Suppressor macrophage (primary cell): ENCODE data around the gene NDN.
"Not testable (repeated sequence)": the region's sequence is repeated elsewhere in the genome, so short reads cannot be mapped to it uniquely, and the experiment has no call there.

ENCODE experiments used
- DNase-seq, 4 experiments: peaks; one replicate each; pipeline ENCODE4 v3.0.0-alpha.2; 2020 to 2022
- total RNA-seq, 17 experiments: gene quantifications; one replicate each; lab custom pipeline; 2026; ENCODE audit warnings: mixed read lengths in 6 of 17, inconsistent platforms in 3 of 17; lab: John Stamatoyannopoulos, UW

Gene NDN, protein sequence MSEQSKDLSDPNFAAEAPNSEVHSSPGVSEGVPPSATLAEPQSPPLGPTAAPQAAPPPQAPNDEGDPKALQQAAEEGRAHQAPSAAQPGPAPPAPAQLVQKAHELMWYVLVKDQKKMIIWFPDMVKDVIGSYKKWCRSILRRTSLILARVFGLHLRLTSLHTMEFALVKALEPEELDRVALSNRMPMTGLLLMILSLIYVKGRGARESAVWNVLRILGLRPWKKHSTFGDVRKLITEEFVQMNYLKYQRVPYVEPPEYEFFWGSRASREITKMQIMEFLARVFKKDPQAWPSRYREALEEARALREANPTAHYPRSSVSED
- total RNA-seq, result 4.1 to 14.3 (median 7.7) reads per million in 17 experiments

DNA sequence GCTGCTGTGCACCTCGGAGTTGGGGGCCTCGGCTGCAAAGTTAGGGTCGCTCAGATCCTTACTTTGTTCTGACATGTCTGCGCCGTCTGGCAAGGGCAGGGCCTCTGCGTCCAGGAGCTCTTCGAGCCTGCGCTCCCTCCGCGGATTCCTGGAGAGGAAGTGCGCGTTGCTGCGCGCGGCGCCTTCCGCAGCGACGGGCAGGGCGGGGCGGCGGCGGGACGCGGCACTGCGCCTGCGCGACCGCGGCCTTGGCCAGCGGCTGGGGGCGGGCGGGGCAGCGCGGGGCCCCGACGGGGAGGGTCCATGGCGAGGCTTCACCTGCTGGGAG, at the start of gene NDN:
NDN (minus strand) TSS at position 163 of the 328 bp plus-strand sequence; CDS start at position 75, 88 bp downstream.
- DNase-seq, result peak; percentile 36 to 70 (median 58)

DNA sequence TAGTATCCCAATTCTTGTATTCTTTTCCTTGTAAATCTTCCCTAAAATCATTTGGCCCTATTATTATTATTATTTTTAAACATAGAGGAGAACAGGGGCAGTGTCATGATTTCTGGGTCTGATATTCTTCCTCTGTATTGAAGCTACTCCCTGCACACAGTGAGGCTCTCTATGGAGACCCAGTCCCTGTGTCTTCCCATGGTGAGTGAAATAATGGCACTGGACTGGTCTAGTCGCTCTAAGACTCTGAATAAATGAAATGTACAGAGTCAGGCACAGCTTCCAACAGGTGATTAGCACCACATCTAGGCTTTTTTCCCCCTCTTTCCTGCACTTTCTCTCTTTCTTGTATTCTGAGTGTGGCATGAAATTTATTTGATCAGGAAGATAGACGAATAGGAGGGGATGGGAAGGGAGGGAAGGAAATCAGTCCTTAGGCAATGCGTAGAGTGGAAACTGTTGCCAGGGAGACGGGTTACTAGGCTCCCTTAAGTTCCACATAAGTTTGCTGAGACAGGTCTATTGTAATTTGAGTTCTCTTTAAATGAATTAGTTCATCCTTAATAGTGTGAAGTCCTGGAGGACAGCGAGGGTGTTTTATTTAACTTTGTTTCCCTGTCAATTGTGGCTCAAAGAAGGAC, 49.0 kb upstream of the NDN start:
- DNase-seq, result no peak

DNA sequence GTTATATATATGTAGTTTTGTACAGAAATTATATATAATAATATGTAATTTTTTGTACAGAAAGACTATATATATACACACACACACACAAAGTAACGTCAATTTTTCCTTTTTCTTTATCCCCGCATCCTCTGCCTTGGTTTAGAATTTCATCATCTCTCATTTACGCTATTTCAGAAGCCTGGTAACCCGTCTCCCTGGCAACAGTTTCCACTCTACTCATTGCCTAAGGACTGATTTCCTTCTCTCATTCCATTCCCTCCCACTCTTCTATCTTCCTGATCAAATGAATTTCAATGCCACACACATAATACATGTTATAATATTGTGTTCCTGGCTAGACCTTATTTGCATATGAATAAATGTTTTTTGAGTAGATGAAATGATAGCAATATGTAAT, 47.8 kb upstream of the NDN start:
- no peak for DNase-seq

DNA sequence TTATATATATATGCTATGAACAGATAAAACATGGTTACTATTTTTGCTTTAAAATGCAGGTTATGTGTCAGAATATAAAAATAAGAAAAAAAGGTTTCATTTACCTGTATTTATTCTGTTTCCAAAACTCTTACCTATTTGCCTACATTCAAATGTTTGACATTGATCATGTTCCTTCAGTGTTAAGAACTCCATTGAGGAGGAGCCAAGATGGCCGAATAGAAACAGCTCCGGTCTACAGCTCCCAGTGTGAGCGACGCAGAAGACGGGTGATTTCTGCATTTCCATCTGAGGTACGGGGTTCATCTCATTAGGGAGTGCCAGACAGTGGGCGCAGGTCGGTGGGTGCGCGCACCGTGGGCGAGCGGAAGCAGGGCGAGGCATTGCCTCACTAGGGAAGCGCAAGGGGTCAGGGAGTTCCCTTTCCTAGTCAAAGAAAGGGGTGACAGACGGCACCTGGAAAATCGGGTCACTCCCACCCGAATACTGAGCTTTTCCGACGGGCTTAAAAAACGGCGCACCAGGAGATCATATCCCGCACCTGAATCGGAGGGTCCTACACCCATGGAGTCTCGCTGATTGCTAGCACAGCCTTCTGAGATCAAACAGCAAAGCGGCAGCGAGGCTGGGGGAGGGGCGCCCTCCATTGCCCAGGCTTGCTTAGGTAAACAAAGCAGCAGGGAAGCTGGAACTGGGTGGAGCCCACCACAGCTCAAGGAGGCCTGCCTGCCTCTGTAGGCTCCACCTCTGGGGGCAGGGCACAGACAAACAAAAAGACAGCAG, 27.0 kb upstream of the NDN start:
- DNase-seq, result not testable (repeated sequence)

DNA sequence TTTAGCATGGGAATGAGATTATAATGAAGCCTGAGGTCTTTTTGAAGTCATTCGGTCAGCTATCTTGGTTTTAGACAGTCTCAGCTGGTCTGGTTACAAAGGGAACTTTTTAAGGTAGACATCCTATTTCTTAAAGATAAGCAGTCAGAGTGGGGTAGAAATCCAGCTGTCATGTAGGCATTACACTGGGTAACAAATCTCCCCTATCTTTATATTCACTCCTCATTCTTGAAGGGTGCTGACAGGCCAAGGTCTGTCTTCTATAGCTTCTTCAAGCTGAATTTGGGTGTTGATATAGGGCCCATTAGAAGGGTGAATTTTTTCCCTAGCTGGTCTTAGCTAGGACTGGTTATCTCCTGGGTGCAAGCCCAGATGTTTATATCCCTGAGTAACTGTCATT, 21.2 kb upstream of the NDN start:
- DNase-seq, result no peak

DNA sequence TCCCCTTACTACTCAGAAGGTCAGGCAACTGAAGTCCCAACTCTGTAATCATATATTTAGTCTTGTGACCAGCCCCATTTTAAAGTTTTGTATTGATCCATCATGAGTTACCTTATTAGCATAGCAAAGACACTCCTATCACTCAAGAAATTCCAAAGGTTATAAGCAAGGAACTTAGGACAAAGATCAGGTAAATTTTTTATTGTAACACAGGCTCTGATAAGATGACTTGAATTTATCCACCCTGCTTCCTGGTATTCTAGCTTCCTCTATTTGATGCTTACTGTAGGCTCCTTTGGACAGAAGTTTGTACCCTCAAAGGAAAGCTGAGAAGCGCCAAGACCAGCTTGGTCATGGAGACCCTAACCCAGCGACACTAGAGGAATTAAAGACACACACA, 8.2 kb upstream of the NDN start:
- no peak for DNase-seq

DNA sequence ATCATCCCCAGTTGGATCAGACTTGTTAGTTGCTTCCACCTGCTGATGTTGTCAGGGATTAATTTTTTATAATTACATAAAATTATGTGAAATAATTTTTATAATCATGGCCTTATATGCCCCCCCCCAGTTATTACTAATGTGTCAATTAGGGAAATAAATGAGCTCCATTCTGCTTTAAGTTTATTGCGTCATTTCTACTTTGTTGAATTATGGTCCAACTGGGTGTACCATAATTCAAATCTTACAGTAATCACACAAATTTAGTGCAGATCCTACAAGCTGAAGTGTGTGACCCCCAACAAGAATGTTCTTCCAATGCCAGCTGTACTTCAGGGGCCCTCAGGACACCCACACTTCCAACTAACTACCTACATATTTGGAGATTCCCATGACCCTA, 7.5 kb upstream of the NDN start:
- DNase-seq, result no peak

DNA sequence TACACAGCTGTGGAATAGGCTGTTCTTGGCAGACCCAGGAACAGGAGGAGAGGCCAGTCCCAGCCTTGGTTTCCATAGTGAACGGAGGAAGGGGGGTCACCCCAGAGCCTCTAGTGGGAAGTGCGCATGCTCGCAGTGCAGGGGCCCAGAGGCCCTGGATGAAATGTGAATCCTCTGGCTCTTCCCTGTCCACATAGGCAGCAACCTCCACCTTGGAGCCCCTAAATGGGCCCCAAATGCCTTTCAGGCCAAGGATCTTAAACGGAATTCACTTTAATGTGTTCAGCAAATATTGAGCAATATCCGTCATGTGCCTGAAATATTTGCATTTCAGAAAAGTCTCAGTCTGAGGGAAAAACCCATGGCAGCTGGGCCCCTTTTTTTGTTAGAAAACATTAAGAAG, 3.3 kb upstream of the NDN start:
- DNase-seq, result no peak

DNA sequence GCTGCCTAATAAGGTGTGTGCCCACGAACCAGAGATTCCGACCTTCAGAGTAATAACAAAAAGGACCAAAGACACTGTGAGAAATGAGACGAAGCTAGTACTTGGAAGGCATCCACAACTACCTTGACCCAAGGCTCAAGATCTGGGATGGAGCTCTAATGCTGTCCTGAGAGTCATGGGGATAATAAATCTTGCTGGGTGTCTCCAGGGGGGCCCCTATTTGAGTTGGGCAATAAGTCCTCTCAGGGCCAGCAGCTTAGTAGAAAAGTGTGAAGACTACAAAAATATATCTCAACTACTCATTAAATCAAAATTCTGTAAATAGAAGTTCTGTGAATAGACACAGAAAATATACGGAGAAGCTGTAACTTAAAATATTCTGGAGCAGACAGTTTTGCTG, 2.9 kb upstream of the NDN start:
- DNase-seq, result no peak

DNA sequence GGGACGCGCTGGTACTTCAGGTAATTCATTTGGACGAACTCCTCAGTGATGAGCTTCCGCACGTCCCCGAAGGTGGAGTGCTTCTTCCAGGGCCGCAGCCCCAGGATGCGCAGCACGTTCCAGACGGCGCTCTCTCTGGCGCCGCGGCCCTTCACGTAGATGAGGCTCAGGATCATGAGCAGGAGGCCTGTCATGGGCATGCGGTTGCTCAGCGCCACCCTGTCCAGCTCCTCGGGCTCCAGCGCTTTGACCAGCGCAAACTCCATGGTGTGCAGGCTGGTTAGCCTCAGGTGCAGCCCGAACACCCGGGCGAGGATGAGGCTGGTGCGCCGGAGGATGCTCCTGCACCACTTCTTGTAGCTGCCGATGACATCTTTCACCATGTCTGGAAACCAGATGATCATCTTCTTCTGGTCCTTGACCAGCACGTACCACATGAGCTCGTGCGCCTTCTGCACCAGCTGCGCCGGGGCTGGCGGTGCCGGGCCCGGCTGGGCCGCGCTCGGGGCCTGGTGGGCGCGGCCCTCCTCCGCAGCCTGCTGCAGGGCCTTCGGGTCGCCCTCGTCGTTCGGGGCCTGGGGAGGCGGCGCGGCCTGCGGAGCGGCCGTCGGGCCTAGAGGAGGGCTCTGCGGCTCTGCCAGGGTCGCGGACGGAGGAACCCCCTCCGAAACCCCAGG, 501 bp downstream of the NDN start:
- DNase-seq, result no peak

DNA sequence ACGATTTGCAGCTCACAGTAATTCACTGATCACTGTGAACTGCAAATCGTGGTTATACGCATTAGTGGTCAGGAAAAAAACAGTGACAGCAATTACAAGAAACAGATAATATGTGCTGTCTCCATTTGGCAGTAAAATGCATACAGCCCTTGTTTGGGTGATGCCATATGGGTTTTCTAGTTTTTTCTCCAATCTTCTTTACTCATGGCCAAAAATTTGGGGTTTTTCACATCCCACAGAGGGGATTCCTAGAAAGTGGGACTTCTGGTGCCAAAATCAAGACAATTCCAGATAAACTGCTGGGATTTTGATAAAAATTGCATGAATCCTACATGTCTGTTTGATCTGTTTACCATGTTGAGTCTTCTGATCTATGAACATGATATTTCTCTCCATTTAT, 15.6 kb downstream of the NDN start:
- no peak for DNase-seq

DNA sequence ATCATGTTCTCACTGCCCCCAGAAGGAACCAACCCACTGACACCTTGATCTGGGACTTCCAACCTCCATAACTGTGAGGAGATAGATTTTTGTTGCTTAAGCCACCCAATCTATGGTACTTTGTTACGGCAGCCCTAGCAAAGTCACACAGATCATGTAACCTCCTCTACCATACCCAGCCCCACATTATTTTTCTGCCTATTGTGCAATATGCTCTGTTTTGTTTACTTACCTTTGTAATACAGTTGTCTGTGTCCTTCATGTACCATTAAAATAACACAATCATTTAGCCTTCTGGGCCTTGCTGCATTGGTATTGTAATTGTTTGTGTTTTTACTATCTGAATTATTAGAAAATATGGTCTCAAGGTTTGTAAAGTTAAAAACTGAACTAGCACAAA, 16.1 kb downstream of the NDN start:
- no peak for DNase-seq

DNA sequence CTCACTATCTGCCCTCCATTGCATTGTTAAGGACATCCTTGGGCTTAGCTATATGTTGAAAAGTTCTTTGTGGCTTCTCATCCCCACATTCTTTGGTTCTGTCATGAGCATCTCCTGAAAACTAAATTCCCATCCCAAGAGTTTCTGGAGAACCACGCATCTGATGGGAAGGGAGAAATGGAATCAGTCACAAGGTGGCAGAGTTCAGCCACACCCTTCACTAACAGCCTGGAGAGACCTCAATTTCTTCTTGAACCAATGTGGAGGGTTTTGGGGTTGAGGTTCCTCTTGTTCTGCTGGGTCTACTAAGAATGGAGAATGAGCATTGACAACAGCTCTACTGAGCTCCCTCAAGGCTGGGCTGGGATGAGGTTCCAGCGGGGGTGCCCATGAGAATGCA, 23.9 kb downstream of the NDN start:
- no peak for DNase-seq

DNA sequence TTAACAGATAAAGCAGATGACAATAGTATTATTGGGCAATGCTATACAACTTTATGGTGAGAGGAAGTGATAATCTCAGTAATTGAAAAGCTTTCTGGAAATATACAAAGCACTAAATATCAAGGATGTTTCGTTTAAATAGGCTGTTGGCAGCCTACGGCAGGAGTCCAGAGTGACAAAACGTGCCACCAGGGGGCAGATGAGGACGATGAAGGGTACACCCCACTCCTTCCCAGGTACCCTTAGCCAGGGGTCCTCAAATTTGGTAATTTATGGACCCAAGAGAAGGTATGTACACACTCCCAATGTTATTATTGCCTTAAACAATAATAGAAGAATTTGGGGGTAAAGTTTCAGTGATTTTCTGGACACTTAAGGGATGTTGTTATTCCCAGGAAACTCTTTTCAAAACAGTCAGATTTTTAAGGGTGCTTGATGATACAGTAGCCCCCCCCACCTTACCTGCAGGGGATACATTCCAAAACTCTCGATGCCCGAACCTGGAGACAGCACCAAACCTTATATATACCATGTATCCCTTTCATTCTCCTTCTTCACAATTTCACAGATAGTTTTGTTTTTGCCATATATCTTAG, 38.1 kb downstream of the NDN start:
- DNase-seq, result peak; percentile 11 to 27 (median 18)

DNA sequence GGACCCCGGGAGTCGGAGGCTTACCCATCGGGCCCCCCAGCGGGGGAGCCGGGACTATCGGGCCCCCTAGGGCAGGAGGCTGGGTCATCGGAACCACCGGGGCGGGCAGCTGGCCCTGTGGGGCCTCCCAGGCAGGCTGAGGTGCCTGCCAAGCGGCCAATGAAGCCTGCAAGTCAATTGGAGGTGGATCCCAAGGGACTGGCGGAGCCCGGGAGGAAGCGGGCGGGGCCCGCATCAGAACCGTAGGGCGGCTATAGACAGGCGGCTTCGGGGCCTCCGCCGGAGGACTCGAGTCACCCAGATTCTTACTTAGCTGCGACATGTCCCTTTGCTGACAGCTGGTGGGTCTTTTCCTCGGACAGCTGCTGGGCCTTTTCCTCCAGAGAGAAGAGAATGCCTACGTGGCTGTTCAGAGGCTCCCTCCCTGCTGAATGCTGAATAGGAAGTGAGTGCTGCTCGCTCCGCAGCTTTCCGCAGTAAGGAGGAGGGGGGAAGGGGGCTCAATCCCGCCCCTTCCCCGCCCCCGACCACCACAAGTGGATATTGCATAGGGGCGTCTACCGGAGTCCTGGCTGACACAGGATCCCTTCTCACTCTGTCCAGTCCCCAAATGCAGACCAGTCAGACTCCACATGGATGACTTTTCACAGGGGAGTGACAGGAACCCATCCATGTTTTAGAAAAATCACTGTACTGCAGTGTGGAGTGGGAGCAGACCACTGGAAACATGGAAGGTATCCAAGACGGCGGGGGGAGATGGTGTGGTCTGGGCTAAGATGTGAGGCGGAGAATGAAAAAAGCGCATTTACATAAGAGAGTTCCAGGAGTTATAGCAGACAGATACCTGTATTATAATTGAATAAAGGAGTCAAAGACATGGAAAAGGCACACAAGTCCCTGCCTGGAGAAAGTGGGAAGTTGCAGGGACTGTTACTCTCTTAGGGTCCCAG, 39.4 kb downstream of the NDN start, which contains the start of gene MAGEL2:
MAGEL2 (minus strand) TSS at position 447 of the 950 bp plus-strand sequence; CDS start at position 322, 125 bp downstream.
- no peak for DNase-seq

DNA sequence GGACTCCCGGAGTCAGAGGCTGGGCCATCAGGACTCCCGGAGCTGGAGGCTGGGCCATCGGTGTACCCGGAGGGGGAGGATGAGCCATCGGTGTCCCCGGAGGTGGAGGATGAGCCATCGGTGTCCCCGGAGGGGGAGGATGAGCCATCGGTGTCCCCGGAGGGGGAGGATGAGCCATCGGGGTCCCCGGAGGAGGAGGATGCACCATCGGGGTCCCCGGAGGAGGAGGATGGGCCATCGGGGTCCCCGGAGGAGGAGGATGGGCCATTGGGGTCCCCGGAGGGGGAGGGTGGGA, 40.2 kb downstream of the NDN start:
- DNase-seq, result no peak

DNA sequence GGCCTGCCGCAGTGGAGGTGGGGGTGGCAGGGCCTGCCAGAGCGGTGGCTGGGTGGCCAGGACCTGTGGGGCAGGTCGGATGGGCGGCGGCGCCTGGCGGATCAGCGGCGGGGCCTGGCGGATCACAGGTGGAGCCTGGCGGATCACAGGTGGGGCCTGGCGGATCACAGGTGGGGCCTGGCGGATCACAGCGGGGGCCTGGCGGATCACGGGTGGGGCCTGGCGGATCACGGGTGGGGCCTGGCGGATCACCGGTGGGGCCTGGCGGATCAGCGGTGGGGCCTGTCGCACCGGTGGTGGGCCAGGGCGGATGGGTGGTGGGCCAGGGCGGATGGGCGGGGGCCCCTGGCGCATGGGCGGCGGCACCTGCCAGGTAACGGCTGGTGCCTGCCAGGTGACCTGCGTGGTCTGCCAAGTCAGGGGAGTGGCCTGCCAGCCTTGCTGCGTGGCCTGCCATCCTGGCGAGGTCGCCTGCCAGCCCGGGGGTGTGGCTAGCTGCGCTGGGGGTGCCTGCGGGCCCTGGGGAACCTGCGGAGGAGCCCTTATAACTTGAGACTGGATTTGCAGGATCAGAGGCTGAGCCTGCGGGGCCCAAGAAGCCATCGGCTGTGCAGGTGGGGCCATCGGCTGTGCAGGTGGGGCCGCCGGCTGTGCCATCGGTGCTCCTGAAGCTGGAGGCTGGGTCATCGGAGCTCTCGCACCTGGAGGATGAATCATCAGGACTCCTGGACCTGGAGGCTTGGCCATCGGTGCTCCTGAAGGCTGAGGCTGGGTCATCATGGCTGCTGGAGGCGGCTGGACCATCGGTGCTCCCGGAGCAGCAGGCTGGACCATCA, 40.7 kb downstream of the NDN start:
- DNase-seq, result no peak

DNA sequence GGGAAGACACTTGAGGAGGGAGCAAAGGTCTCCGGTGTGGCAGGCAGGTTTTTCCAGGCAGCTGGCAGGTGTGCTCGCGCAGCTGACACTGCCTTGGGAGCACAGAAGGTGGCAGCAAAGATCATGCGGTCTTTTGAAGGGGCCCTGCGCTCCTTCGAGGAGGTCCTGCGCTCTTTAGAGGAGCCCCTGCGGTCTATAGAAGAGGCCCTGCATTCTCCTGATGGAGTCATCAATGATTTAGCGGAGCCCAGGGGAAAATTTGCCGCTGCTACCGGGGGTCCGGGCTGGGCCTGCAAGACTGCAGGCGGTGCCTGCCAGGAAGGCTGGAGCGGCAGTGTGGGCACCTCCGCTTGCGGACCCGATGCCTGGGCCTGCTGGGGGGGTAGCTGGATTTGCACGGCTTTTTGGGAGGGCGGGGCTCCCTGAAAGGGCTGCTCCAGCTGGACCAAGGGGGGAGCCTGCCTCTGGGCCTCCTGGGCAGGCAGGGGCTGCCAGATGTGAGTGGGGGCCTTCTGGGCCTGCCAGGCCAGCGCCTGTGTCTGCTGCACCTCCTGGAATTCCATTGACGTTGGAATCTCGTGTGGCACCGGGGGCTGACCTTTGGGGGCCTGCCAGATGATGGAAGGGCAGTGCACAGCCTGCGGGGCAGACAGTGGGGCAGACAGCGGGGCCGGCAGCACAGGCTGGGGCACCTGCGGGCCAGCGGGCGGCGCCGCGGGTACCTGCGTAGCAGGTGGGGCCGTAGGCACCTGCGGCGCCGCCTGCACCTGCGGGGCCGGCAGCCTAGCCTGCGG, 41.5 kb downstream of the NDN start:
- no peak for DNase-seq

DNA sequence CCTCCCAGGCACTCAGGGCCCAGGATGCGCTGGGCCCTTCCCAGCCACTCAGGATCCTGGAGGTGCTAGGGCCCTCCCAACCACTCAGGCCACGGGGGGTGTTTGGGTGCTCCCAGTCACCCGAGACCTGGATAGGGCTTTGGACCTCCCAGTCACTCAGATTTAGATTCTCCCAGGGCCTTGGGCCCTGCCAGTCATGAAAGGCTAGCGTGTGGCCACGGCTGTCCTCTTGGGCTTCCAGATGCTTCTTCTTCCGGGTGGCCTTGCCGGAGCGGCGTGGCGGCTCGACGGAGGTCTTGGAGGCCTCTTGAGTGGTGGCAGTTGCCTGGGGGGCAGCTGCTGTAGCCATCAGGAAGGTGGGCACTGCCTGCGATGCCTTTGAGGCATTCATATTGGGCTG, 42.3 kb downstream of the NDN start:
- DNase-seq, result no peak
